BE2C (cell line): Measurements from ENCODE around the gene SLC5A2.

ENCODE experiments used
- DNase-seq: peaks from one replicate; pipeline ENCODE4 v3.0.0-alpha.2; 2020
- H3K27me3 ChIP-seq: fragments of 250-450 bp; sonication (Bioruptor Pico); 2 replicates; pipeline ENCODE4 v1.5.1; 2020; ENCODE audit warnings: mild to moderate bottlenecking
- H3K36me3 ChIP-seq: fragments of 250-450 bp; sonication (Bioruptor Pico); 2 replicates; pipeline ENCODE4 v1.5.1; 2020; ENCODE audit warnings: mild to moderate bottlenecking
- H3K4me1 ChIP-seq: fragments of 250-450 bp; sonication (Bioruptor Pico); 2 replicates; pipeline ENCODE4 v1.5.1; 2020
- H3K4me3 ChIP-seq: 2 replicates; pipeline ENCODE4 v1.5.1; 2011; ENCODE audit warnings: low read depth, low read length
- H3K9me3 ChIP-seq: fragments of 250-450 bp; sonication (Bioruptor Pico); 2 replicates; pipeline ENCODE4 v1.5.1; 2020
- CTCF ChIP-seq: IDR thresholded peaks from 2 replicates; pipeline ENCODE4 v1.5.1; 2012; ENCODE audit warnings: mild to moderate bottlenecking, low read depth, low read length

The SLC5A2 gene

GRCh38 chr16:31464781-31465260 lies 18.1 kb upstream of the SLC5A2 start:
- Histone ChIP-seq H3K36me3 (no peaks in the 10 kb centered on the region), H3K4me1 (no peaks in the 10 kb centered on the region), H3K27me3 (no peaks in the 10 kb centered on the region), H3K4me3 (no peak overlapping the region), H3K9me3 (no peaks in the 10 kb centered on the region)
- no peak for TF ChIP-seq CTCF
- DNase-seq, result no peak

- Histone ChIP-seq H3K9me3 (no peaks in the 10 kb centered on the region), H3K36me3 (no peaks in the 10 kb centered on the region), H3K4me1 (no peaks in the 10 kb centered on the region), H3K27me3 (no peaks in the 10 kb centered on the region), H3K4me3 (no peak overlapping the region)
- no peak for TF ChIP-seq CTCF
- no peak for DNase-seq
These were observed 17.0 kb upstream of the SLC5A2 start for GRCh38 chr16:31465788-31466370.

GRCh38 chr16:31466381-31466841 lies 16.5 kb upstream of the SLC5A2 start:
- no peak for TF ChIP-seq CTCF
- no peak for DNase-seq
- no peaks in the 10 kb centered on the region for H3K36me3 ChIP-seq
- H3K4me1 ChIP-seq, result no peaks in the 10 kb centered on the region
- no peaks in the 10 kb centered on the region for H3K9me3 ChIP-seq
- no peaks in the 10 kb centered on the region for H3K27me3 ChIP-seq
- no peak overlapping the region for H3K4me3 ChIP-seq

- DNase-seq, result no peak
- Histone ChIP-seq H3K27me3 (no peaks in the 10 kb centered on the region), H3K9me3 (no peaks in the 10 kb centered on the region), H3K4me3 (no peak overlapping the region), H3K4me1 (no peaks in the 10 kb centered on the region), H3K36me3 (no peaks in the 10 kb centered on the region)
- no peak for TF ChIP-seq CTCF
These were observed 15.7 kb upstream of the SLC5A2 start for GRCh38 chr16:31467151-31467773.

GRCh38 chr16:31467858-31468257 lies 15.1 kb upstream of the SLC5A2 start:
- no peaks in the 10 kb centered on the region for H3K4me1 ChIP-seq

More at GRCh38 chr16:31467858-31468257, 15.1 kb upstream of the SLC5A2 start:
- H3K27me3 ChIP-seq, result no peaks in the 10 kb centered on the region
- TF ChIP-seq CTCF, result no peak
- H3K36me3 ChIP-seq, result no peaks in the 10 kb centered on the region
- no peak for DNase-seq
- H3K9me3 ChIP-seq, result no peaks in the 10 kb centered on the region
- no peak overlapping the region for H3K4me3 ChIP-seq
